Tongue (tissue), 2 donors: ENCODE data around the gene KMT2D. TPM values are rescaled to one million over a fixed set of nuclear protein-coding genes. Genes with fewer than 3 reads are reported as not detected.

ENCODE experiments used
- DNase-seq: peaks from one replicate; pipeline ENCODE4 v3.0.0-alpha.2; 2015
- total RNA-seq: library from RNA; depleted of rRNA; stranded (reverse); fragments of >200 nt; gene quantifications from one replicate; pipeline ENCODE4 v1.2.3, GENCODE V29; 2014

KMT2D gene
- total RNA-seq, 1 donor from 2014 or later, result 42.5 TPM

DNA sequence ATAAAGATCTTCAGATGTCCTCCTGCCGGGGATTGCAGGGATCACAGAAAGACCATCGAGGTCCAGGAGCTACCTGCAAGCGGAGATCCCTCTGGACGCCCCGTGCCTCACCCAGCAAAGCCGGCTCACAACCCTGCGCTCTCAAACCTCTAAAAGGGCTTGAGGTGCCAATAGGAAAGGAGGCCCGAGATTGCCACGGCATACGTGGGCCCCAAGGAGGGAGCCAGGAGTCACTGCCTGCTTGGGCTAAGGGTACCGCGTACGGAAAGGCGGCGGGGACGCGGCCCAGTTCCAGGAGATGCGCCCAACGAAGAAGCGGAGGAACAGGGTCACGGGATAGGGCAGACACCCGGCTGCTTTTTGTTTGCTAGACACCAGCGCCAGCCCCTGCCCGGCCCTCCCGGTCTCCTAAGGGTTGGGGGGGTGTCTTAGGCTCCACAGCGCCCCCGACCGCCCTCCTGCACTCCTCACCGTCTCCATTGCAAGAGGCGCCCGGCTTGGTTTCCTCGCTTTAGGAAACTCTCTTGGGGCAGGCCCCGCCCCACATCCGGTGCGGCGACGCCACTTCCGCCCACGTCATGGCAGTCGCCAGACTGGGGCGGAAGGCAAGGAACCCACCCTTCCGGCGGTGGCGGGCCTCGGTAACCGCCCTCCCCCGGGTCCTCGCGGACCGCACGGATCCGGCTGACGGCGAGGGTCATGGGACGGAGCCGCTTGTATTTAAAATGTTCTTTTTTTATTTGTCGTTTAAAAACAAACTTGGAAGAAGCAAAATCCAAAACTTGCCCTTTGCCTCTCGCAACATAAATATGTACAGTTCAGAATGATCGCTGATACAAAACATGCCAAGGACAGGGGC, 42.1 kb downstream of the KMT2D start, which contains the start of gene PRKAG1:
Gene PRKAG1, minus strand, starts transcription at position 516 of the 859 bp plus-strand sequence. Its CDS starts 36 bp downstream, at position 480.
- DNase-seq, result peak; percentile 98

DNA sequence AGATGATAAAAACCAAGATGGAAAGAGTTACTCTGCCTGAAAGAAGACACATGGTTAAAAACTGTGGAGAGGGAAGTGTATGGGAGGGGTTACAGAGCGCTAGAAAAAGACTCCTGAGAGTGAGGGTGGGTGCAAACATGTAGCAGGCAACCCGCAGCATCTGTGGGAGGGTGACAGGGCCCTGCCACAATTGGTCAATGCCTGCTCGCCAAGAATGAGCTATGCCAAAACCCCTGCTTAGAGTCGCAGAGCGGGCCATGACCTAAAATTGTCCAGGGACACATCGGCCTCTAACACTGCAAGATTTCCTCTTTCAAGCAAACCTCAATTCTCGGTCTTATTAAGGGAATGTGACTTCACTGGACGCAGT, 42.7 kb downstream of the KMT2D start:
- no peak for DNase-seq

DNA sequence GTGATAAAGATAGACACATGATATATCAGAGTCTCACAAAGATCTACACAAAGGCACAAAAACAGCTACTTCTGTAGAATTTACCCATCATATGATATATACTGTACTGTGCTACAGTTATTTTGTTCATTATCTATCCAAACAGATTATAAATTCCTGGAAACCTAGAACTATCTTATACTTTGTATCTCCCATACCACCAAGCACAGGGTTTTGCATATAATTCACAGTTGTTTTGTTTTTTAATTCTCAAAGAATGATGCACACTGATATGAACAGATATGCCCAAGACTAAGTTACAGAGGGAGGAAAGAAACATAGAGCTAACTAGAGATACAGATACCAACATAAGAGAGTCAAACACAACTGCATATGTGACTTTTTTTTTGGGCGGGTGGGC, 45.4 kb downstream of the KMT2D start:
- DNase-seq, result no peak

DNA sequence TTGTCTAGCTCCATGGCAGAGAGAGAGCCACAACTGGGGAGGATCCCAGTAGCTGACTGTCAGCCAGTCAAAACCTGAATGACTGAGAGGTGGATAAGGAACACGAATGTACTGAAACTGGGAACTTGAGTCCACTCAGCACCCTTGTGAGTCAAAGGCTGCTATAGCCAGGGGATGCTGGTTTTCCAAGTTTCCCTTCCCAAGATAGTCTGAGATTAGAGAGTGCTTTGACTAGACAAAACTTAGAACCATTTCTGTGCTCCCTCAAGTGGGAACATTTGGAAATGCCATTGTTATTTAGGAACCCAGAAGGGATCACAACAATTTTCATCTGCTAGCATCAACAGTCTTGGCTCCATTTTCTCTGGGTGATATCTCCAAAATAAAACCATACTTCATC, 46.0 kb downstream of the KMT2D start:
- no peak for DNase-seq

DNA sequence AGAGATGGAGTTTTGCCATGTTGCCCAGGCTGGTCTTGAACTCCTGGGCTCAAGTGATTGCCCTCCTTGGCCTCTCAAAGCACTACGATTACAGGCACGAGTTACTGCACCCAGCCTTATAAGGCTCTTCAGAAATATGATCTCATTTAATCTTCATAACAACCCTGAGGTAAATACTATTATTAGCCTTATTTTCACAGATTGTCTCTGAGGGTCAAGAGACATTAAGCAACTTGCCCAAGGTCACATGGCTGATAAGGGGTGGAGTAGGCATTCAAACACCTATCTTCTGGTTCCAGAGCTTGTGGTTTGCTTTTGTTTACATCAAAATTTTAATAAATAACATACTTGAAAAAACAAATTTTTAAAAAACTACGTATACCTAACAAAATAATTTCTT, 47.2 kb downstream of the KMT2D start:
- DNase-seq, result no peak

DNA sequence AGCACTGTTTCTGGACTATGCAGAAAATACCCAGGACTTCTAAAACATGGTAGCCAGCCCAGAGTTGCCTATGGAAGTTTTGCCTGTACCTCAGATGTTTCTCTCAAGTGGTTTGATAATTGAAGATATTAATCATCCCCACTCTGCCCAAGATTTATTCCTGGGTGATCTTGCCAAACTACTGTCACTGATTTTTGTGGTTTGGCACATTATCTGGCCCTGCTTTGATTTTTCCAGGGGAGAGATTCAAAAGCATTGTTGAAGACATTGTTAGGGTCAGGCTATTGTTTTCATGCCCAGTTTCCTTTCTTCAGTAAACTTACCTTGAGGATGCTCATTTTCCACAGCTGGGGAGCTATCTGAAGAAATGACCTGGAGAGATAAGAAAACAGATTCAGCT, 47.9 kb downstream of the KMT2D start:
- DNase-seq, result no peak

Other genes with a start within 250 kb of the KMT2D start
- 9.6 TPM for gene CACNB3, start 242.3 kb downstream of the KMT2D start, total RNA-seq
- 87.7 TPM for gene DDX23, start 208.6 kb downstream of the KMT2D start, total RNA-seq
- 2.9 TPM for gene RND1, start 194.9 kb downstream of the KMT2D start, total RNA-seq
- 8.3 TPM for gene FKBP11, start 135.3 kb downstream of the KMT2D start, total RNA-seq
- 28.9 TPM for gene ARF3, start 103.3 kb downstream of the KMT2D start, total RNA-seq
- gene WNT10B, start 89.1 kb downstream of the KMT2D start, total RNA-seq, result 0.21 TPM
- not detected for gene WNT1, start 82.5 kb downstream of the KMT2D start, total RNA-seq
- 2.4 TPM for gene DDN, start 61.4 kb downstream of the KMT2D start, total RNA-seq
- gene PRKAG1, start 42.0 kb downstream of the KMT2D start, total RNA-seq, result 31.8 TPM
- 0.31 TPM for gene RHEBL1, start 9.2 kb upstream of the KMT2D start, total RNA-seq
- gene DHH, start 34.0 kb upstream of the KMT2D start, total RNA-seq, result 9.0 TPM
- 39.8 TPM for gene LMBR1L, start 50.1 kb upstream of the KMT2D start, total RNA-seq
- gene TUBA1B, start 70.6 kb upstream of the KMT2D start, total RNA-seq, result 509 TPM
- gene TUBA1A, start 128.3 kb upstream of the KMT2D start, total RNA-seq, result 491 TPM
- 78.3 TPM for gene TUBA1C, start 204.3 kb upstream of the KMT2D start, total RNA-seq
- 5.2 TPM for gene PRPH, start 234.4 kb upstream of the KMT2D start, total RNA-seq